Vagina (tissue), 2 donors: ENCODE results near the gene PLPPR4.

ENCODE experiments used
- POLR2AphosphoS5 ChIP-seq, 2 donors: sonication (generic); formaldehyde crosslinking; IDR thresholded peaks; one replicate each; pipeline ENCODE4 v1.9.0; 2017; ENCODE audit warnings: antibody characterized with exemption in 2 of 2, mild to moderate bottlenecking in 2 of 2, low read depth in 1 of 2; ENCODE audit not compliant: insufficient read depth in 1 of 2
- TF ChIP-seq, protein P1 (sequence below), 3 experiments: fragments of 450-650 bp in 2 of 3; fragments of 200-600 bp in 1 of 3; sonication (generic) in 1 of 3; IDR thresholded peaks; one replicate each; pipeline ENCODE4 v1.5.1; 2017 to 2019; ENCODE audit warnings: antibody characterized with exemption in 3 of 3, mild to moderate bottlenecking in 2 of 3, moderate library complexity in 2 of 3

DNA sequence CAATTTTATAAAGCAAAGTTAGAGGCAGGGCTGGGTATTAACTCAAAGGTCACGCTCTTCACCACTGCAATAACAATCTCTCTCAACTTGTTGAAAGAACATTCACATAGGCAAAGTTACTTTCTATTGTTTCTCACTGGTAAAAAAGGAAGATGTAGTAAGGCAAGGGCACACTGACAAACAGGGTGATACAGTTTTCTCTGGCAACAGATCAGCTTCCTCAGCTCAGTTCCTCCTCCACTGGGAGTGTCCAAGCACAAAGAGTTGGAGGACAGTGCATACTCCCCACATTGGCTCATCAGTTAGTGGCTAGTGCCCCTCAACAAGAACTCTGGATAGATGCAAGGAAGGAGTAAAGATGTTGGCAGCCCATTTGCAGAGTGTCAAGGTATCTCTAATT is 3.7 kb downstream of the PLPPR4 start:
- TF ChIP-seq, protein P1, sequence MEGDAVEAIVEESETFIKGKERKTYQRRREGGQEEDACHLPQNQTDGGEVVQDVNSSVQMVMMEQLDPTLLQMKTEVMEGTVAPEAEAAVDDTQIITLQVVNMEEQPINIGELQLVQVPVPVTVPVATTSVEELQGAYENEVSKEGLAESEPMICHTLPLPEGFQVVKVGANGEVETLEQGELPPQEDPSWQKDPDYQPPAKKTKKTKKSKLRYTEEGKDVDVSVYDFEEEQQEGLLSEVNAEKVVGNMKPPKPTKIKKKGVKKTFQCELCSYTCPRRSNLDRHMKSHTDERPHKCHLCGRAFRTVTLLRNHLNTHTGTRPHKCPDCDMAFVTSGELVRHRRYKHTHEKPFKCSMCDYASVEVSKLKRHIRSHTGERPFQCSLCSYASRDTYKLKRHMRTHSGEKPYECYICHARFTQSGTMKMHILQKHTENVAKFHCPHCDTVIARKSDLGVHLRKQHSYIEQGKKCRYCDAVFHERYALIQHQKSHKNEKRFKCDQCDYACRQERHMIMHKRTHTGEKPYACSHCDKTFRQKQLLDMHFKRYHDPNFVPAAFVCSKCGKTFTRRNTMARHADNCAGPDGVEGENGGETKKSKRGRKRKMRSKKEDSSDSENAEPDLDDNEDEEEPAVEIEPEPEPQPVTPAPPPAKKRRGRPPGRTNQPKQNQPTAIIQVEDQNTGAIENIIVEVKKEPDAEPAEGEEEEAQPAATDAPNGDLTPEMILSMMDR (IDR thresholded peaks at IDR 0.05): no peak
- TF ChIP-seq POLR2AphosphoS5 (IDR thresholded peaks at IDR 0.05; ENCODE audit: insufficient read depth in 1 of 2, low read depth in 1 of 2): no peak
